Measurements from ENCODE around the gene PRKG1. TPM values are rescaled to one million over a fixed set of nuclear protein-coding genes. Genes with fewer than 3 reads are reported as not detected.

PRKG1 gene
- total RNA-seq, 1 donor from 2014 or later = 26.4 TPM

DNA sequence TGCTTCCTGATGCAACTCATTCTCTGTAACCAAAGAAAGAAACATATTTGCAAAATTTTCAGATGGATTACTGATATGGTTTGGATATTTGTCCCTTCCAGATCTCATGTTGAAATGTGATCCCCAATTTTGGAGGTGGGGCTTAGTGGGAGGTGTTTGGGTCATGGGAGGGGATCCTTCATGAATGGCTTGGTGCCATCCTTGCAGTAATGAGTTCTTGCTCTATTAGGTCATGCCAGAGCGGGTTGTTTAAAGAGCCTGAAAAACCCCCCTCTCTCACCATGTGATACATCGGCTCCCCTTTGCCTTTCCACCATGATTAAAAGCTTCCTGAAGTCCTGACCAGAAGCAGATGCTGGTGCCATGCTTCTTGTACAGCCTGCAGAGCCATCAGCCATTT lies 43.8 kb upstream of the PRKG1 start:
- H3K36me3 Mint-ChIP-seq = no peaks in the 10 kb centered on the region
- H3K4me2 ChIP-seq = no peak overlapping the region
- no peak for TF ChIP-seq EZH2phosphoT487 (IDR thresholded peaks at IDR 0.05)
- no peak for TF ChIP-seq EZH2 (IDR thresholded peaks at IDR 0.05)
- TF ChIP-seq, protein P1, sequence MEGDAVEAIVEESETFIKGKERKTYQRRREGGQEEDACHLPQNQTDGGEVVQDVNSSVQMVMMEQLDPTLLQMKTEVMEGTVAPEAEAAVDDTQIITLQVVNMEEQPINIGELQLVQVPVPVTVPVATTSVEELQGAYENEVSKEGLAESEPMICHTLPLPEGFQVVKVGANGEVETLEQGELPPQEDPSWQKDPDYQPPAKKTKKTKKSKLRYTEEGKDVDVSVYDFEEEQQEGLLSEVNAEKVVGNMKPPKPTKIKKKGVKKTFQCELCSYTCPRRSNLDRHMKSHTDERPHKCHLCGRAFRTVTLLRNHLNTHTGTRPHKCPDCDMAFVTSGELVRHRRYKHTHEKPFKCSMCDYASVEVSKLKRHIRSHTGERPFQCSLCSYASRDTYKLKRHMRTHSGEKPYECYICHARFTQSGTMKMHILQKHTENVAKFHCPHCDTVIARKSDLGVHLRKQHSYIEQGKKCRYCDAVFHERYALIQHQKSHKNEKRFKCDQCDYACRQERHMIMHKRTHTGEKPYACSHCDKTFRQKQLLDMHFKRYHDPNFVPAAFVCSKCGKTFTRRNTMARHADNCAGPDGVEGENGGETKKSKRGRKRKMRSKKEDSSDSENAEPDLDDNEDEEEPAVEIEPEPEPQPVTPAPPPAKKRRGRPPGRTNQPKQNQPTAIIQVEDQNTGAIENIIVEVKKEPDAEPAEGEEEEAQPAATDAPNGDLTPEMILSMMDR (IDR thresholded peaks at IDR 0.05) = no peak
- H3K9me3 Mint-ChIP-seq = no peaks in the 10 kb centered on the region
- H3K9ac ChIP-seq = no peak overlapping the region
- H3K27me3 ChIP-seq = no peaks in the 10 kb centered on the region
- H3K9me3 ChIP-seq (ENCODE audit: low read depth) = no peaks in the 10 kb centered on the region
- H3K4me1 Mint-ChIP-seq = peaks cover 2% of the 10 kb centered on the region
- H3K79me2 ChIP-seq (ENCODE audit: low read depth) = no peaks in the 10 kb centered on the region
- H3K4me1 ChIP-seq = peaks cover 15% of the 10 kb centered on the region
- H4K20me1 ChIP-seq (ENCODE audit: low read depth) = no peaks in the 10 kb centered on the region
- H3K27ac ChIP-seq = no peak overlapping the region
- H3F3A ChIP-seq (ENCODE audit: low read depth) = no peaks in the 10 kb centered on the region
- no peaks in the 10 kb centered on the region for H3K27me3 Mint-ChIP-seq (ENCODE audit: insufficient read depth, low read depth)
- no peak for DNase-seq (ENCODE audit: low spot score)
- H3K36me3 ChIP-seq = no peaks in the 10 kb centered on the region
- no peak overlapping the region for H2AFZ ChIP-seq (replicated peaks)
- H3K4me3 ChIP-seq = no peak overlapping the region
- H3K4me3 Mint-ChIP-seq = no peak overlapping the region
- no peak overlapping the region for H3K27ac Mint-ChIP-seq

DNA sequence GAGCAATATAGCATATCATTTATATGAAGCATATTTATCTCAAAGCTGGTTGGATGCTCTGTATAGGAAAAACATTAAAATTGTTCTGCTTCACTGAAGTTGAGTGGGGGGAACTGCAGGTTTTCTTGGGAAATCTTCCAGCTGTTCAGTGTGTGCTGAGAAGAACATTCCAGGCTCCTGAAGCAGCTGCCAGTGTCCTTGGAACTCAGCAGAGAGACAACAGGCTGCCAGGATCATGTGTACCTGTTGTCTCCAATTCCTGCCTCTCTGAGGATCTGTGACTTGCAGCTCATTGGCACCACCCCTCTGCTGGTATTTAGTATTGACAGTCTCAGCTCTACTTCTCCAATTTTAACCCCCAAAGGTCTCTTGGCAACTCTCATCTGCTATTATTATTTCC lies 42.3 kb upstream of the PRKG1 start:
- Histone ChIP-seq H3K4me1 (peaks cover 15% of the 10 kb centered on the region), H3K9ac (no peak overlapping the region), H3K27me3 (no peaks in the 10 kb centered on the region), H3K4me2 (no peak overlapping the region), H3K36me3 (no peaks in the 10 kb centered on the region), H2AFZ (replicated peaks) (no peak overlapping the region), H3K79me2 (ENCODE audit: low read depth) (no peaks in the 10 kb centered on the region), H4K20me1 (ENCODE audit: low read depth) (no peaks in the 10 kb centered on the region), H3K4me3 (no peak overlapping the region), H3K9me3 (ENCODE audit: low read depth) (no peaks in the 10 kb centered on the region), H3F3A (ENCODE audit: low read depth) (no peaks in the 10 kb centered on the region), H3K27ac (no peak overlapping the region)
- no peak for TF ChIP-seq EZH2phosphoT487 (IDR thresholded peaks at IDR 0.05)
- Mint-ChIP-seq H3K27me3 (ENCODE audit: insufficient read depth, low read depth) (no peaks in the 10 kb centered on the region), H3K36me3 (no peaks in the 10 kb centered on the region), H3K4me1 (peaks cover 2% of the 10 kb centered on the region), H3K9me3 (no peaks in the 10 kb centered on the region), H3K4me3 (no peak overlapping the region), H3K27ac (no peak overlapping the region)
- DNase-seq (ENCODE audit: low spot score) = peak; percentile 24

GRCh38 chr10:51034769-51035168 lies 39.5 kb upstream of the PRKG1 start:
- Histone ChIP-seq H3K9me3 (ENCODE audit: low read depth) (no peaks in the 10 kb centered on the region), H3K79me2 (ENCODE audit: low read depth) (no peaks in the 10 kb centered on the region), H3K27me3 (no peaks in the 10 kb centered on the region), H3F3A (ENCODE audit: low read depth) (no peaks in the 10 kb centered on the region), H4K20me1 (ENCODE audit: low read depth) (no peaks in the 10 kb centered on the region), H3K27ac (no peak overlapping the region), H3K4me1 (peaks cover 10% of the 10 kb centered on the region), H3K9ac (no peak overlapping the region), H2AFZ (replicated peaks) (no peak overlapping the region), H3K4me2 (no peak overlapping the region), H3K4me3 (no peak overlapping the region), H3K36me3 (no peaks in the 10 kb centered on the region)
- H3K4me3 Mint-ChIP-seq = no peak overlapping the region
- H3K4me1 Mint-ChIP-seq = peaks cover 2% of the 10 kb centered on the region
- TF ChIP-seq, protein P1 (IDR thresholded peaks at IDR 0.05) = no peak
- no peak for TF ChIP-seq EZH2 (IDR thresholded peaks at IDR 0.05)
- H3K36me3 Mint-ChIP-seq = no peaks in the 10 kb centered on the region
- H3K27me3 Mint-ChIP-seq (ENCODE audit: insufficient read depth, low read depth) = no peaks in the 10 kb centered on the region
- H3K27ac Mint-ChIP-seq = no peak overlapping the region
- no peak for DNase-seq (ENCODE audit: low spot score)
- no peaks in the 10 kb centered on the region for H3K9me3 Mint-ChIP-seq

DNA sequence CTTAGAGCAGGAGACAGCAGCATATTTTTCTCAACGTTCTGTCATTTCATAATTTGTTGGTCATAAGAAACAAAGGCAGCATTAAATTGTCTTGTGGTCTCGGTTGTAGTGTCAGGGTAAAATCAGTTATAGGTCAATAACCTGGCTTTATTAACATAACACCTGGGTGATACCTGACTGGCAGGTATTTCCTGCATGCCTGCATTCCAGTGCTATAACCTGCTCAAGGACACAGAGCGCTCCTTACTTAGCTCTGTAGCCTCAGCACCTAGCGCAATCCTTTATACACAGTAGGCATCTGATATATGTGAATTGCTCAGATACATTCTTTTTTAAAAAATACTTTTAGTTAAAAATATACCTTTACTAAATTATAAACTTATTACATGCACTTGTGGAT lies 38.9 kb upstream of the PRKG1 start:
- peaks cover 2% of the 10 kb centered on the region for H3K4me1 Mint-ChIP-seq
- no peak overlapping the region for H3K4me2 ChIP-seq
- H3K27ac Mint-ChIP-seq = no peak overlapping the region
- no peaks in the 10 kb centered on the region for H3K9me3 ChIP-seq (ENCODE audit: low read depth)
- no peaks in the 10 kb centered on the region for H3K79me2 ChIP-seq (ENCODE audit: low read depth)
- H3K36me3 Mint-ChIP-seq = no peaks in the 10 kb centered on the region
- no peak for DNase-seq (ENCODE audit: low spot score)
- TF ChIP-seq EZH2 (IDR thresholded peaks at IDR 0.05) (no peak), EZH2phosphoT487 (IDR thresholded peaks at IDR 0.05) (no peak)
- TF ChIP-seq, protein P1 (IDR thresholded peaks at IDR 0.05) = no peak
- no peak overlapping the region for H3K4me3 Mint-ChIP-seq
- H4K20me1 ChIP-seq (ENCODE audit: low read depth) = no peaks in the 10 kb centered on the region
- H3K36me3 ChIP-seq = no peaks in the 10 kb centered on the region
- H3K27ac ChIP-seq = no peak overlapping the region
- peaks cover 10% of the 10 kb centered on the region for H3K4me1 ChIP-seq
- H3K27me3 Mint-ChIP-seq (ENCODE audit: insufficient read depth, low read depth) = no peaks in the 10 kb centered on the region
- no peaks in the 10 kb centered on the region for H3F3A ChIP-seq (ENCODE audit: low read depth)
- H3K4me3 ChIP-seq = no peak overlapping the region
- H2AFZ ChIP-seq (replicated peaks) = no peak overlapping the region
- H3K9me3 Mint-ChIP-seq = no peaks in the 10 kb centered on the region
- no peak overlapping the region for H3K9ac ChIP-seq
- H3K27me3 ChIP-seq = no peaks in the 10 kb centered on the region
